H1 (cell line): ENCODE results near the gene BRD8. TPM values are rescaled to one million over a fixed set of nuclear protein-coding genes. Genes with fewer than 3 reads are reported as not detected.

Experiments
- CHD7 ChIP-seq: fragments of 300-600 bp; sonication (generic); IDR thresholded peaks from 2 replicates; pipeline ENCODE4 v1.7.1; 2012; ENCODE audit warnings: low read length, moderate library complexity, mild to moderate bottlenecking, inconsistent platforms; ENCODE audit not compliant: insufficient replicate concordance
- E2F6 ChIP-seq: IDR thresholded peaks from 2 replicates; pipeline ENCODE4 v1.6.1; 2012; ENCODE audit warnings: inconsistent platforms
- EGR1 ChIP-seq: IDR thresholded peaks from 2 replicates; pipeline ENCODE4 v1.6.1; 2011; ENCODE audit warnings: low read depth, low read length, borderline replicate concordance
- PHF8 ChIP-seq: fragments of 200-600 bp; sonication (generic); conservative IDR thresholded peaks from 2 replicates; pipeline ENCODE4 v1.7.1; 2012; ENCODE audit warnings: low read depth, mild to moderate bottlenecking, inconsistent platforms, low read length, moderate library complexity
- RFX5 ChIP-seq: IDR thresholded peaks from 2 replicates; pipeline ENCODE4 v1.6.1; 2011; ENCODE audit warnings: low read depth, low read length, improper control_type of control experiment, borderline replicate concordance
- RXRA ChIP-seq: IDR thresholded peaks from 2 replicates; pipeline ENCODE4 v1.6.1; 2011; ENCODE audit warnings: low read depth, mild to moderate bottlenecking, low read length, moderate library complexity; ENCODE audit not compliant: insufficient read depth
- SIRT6 ChIP-seq: IDR thresholded peaks from one replicate; pipeline ENCODE4 v1.7.1; 2012; ENCODE audit warnings: low read length, inconsistent platforms
- TAF1 ChIP-seq: IDR thresholded peaks from 2 replicates; pipeline ENCODE4 v1.6.1; 2011; ENCODE audit warnings: mild to moderate bottlenecking, low read depth, low read length
- TBP ChIP-seq: IDR thresholded peaks from 2 replicates; pipeline ENCODE4 v1.6.1; 2011; ENCODE audit warnings: low read depth, low read length, improper control_type of control experiment
- YY1 ChIP-seq: IDR thresholded peaks from 2 replicates; pipeline ENCODE4 v1.6.1; 2011; ENCODE audit warnings: low read depth, mild to moderate bottlenecking, low read length
- polyA plus RNA-seq, 7 experiments: library from polyadenylated mRNA; depleted of rRNA in 3 of 7; stranded (reverse) in 5 of 7; unstranded in 2 of 7; fragments of >200 nt in 5 of 7; fragments of 200-250 nt in 2 of 7; gene quantifications; 1 replicate in 5 of 7; 2 replicates in 1 of 7; 4 replicates in 1 of 7; pipeline versions ENCODE4 v1.2.1 to v1.2.3, GENCODE V29; 2011 to 2013; ENCODE audit warnings: missing spikeins in 2 of 7, mixed read lengths in 2 of 7
- total RNA-seq: library from RNA; stranded (reverse); fragmentation: NEBNext Ultra II Directional; extraction: Animal tissue kit (Norgen Biotek cat#: 25700); gene quantifications from 2 replicates; pipeline ENCODE4 v1.2.1, GENCODE V29; 2021

Gene BRD8
- total and polyA plus RNA-seq, 2 of the 8 experiments (the other 6 are each of a cell fraction or from before 2014, with no cell fraction given): 37.8 to 75.8 TPM

- TF ChIP-seq CHD7: no peak
- TF ChIP-seq YY1: no peak
- TF ChIP-seq RFX5: no peak
- TF ChIP-seq SIRT6: no peak
- TF ChIP-seq TAF1: no peak
- no peak for TF ChIP-seq RXRA
- TF ChIP-seq E2F6: no peak
- TF ChIP-seq TBP: no peak
- TF ChIP-seq EGR1: no peak
- TF ChIP-seq PHF8: no peak
- TF ChIP-seq, all 59 proteins: peak for 0
Observed at GRCh38 chr5:138159666-138160065, 18.8 kb downstream of the BRD8 start (continued).
